Measurements from ENCODE around the gene TAS2R43.
"Not testable (repeated sequence)": the region's sequence is repeated elsewhere in the genome, so short reads cannot be mapped to it uniquely, and the experiment has no call there.

The TAS2R43 gene

GRCh38 chr12:11059041-11059440 is 33.1 kb downstream of the TAS2R43 start:
- DNase-seq, result no peak

DNA sequence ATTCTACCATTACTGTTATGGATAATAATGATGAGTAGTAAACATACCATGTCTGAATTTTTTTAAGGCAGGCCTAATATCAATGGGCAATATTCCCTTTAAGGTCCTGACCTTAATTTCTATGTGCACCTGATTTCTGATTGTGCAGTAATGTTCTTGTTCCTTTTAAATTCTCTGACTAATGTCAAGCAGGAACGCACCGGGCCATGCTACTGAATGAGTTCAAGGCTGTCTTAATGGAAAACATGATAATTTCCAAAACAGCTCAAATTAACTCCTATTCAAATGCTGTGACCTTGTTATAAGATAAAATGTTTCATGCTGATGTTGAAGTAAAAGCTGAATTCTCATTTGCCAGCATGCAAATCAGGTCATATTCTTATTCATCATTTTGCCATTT is 36.8 kb downstream of the TAS2R43 start:
- DNase-seq, result no peak

- not testable (repeated sequence) for DNase-seq
Observed at GRCh38 chr12:11049806-11050531, 42.1 kb downstream of the TAS2R43 start.

DNA sequence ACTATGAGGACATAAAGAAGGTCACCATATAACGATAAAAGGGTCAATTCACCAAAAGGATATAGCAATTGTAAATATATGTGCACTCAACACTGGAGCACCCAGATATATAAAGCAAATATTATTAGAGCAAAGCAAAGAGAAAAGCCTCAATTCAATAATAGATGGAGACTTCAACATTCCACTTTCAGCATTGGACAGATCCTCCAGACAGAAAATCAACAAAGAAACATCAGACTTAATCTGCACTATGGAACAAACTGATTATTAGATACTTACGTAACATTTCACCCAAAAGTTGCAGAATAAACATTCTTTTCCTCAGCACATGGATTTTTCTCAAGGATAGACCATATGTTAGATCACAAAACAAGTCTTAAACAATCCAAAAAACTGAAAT is 50.7 kb downstream of the TAS2R43 start:
- not testable (repeated sequence) for DNase-seq

Measured in activated CD4-positive, alpha-beta T cell treated with anti-CD3 and anti-CD28 coated beads, Interleukin-2, amount 50 U/mL, for 16 hours (primary cell).